ENCODE results near the gene JOSD2. TPM values are rescaled to one million over a fixed set of nuclear protein-coding genes. Genes with fewer than 3 reads are reported as not detected.
"Not testable (repeated sequence)": the region's sequence is repeated elsewhere in the genome, so short reads cannot be mapped to it uniquely, and the experiment has no call there.

The JOSD2 gene
- total RNA-seq, 1 donor from 2014 or later = 44.9 TPM

- no peak for DNase-seq (ENCODE audit: low spot score)
These were observed 31.9 kb downstream of the JOSD2 start for GRCh38 chr19:50478901-50479715.

GRCh38 chr19:50477751-50478515 is 33.1 kb downstream of the JOSD2 start:
- no peak for DNase-seq (ENCODE audit: low spot score)

GRCh38 chr19:50476907-50477238 is 34.1 kb downstream of the JOSD2 start:
- DNase-seq (ENCODE audit: low spot score) = no peak

GRCh38 chr19:50476224-50476906 is 34.6 kb downstream of the JOSD2 start, which contains the start of the genes EMC10 and GARIN5A:
Gene EMC10 (plus strand): TSS chr19:50476507. CDS start chr19:50476545, 38 bp downstream.
Gene GARIN5A (minus strand): TSS chr19:50476848. CDS start chr19:50476388, 460 bp downstream.
- DNase-seq (ENCODE audit: low spot score) = peak; percentile 96

GRCh38 chr19:50475736-50476223 is 35.2 kb downstream of the JOSD2 start:
- no peak for DNase-seq (ENCODE audit: low spot score)

GRCh38 chr19:50475101-50475568 is 35.9 kb downstream of the JOSD2 start:
- DNase-seq (ENCODE audit: low spot score) = no peak

GRCh38 chr19:50473336-50473735 is 37.7 kb downstream of the JOSD2 start:
- not testable (repeated sequence) for DNase-seq (ENCODE audit: low spot score)

- no peak for DNase-seq (ENCODE audit: low spot score)
These were observed 42.2 kb downstream of the JOSD2 start for GRCh38 chr19:50468818-50469217.

- no peak for DNase-seq (ENCODE audit: low spot score)
These were observed 43.4 kb downstream of the JOSD2 start for GRCh38 chr19:50467566-50467965.

GRCh38 chr19:50466706-50467039 is 44.3 kb downstream of the JOSD2 start:
- no peak for DNase-seq (ENCODE audit: low spot score)

- no peak for DNase-seq (ENCODE audit: low spot score)
These were observed 44.8 kb downstream of the JOSD2 start for GRCh38 chr19:50465986-50466705.

- no peak for DNase-seq (ENCODE audit: low spot score)
These were observed 46.0 kb downstream of the JOSD2 start for GRCh38 chr19:50465000-50465399.

- no peak for DNase-seq (ENCODE audit: low spot score)
These were observed 46.6 kb downstream of the JOSD2 start for GRCh38 chr19:50464348-50464747.

- DNase-seq (ENCODE audit: low spot score) = no peak
These were observed 48.0 kb downstream of the JOSD2 start for GRCh38 chr19:50462970-50463369.

GRCh38 chr19:50461066-50461875 is 49.7 kb downstream of the JOSD2 start:
- no peak for DNase-seq (ENCODE audit: low spot score)

GRCh38 chr19:50460161-50460765 is 50.7 kb downstream of the JOSD2 start:
- no peak for DNase-seq (ENCODE audit: low spot score)

- no peak for DNase-seq (ENCODE audit: low spot score)
These were observed 51.4 kb downstream of the JOSD2 start for GRCh38 chr19:50459638-50460037.

- no peak for DNase-seq (ENCODE audit: low spot score)
These were observed 51.9 kb downstream of the JOSD2 start for GRCh38 chr19:50459067-50459456.

- no peak for DNase-seq (ENCODE audit: low spot score)
These were observed 52.5 kb downstream of the JOSD2 start for GRCh38 chr19:50458396-50459066.

Measured in mesenteric fat pad (tissue), 1 donor.